ENCODE data around the gene SGIP1. TPM values are rescaled to one million over a fixed set of nuclear protein-coding genes. Genes with fewer than 3 reads are reported as not detected.
"Not testable (repeated sequence)": the region's sequence is repeated elsewhere in the genome, so short reads cannot be mapped to it uniquely, and the experiment has no call there.

The SGIP1 gene
- total RNA-seq, 1 donor from 2014 or later = 4.2 TPM

- no peaks in the 10 kb centered on the region for H3K9me3 ChIP-seq (ENCODE audit: low read depth)
- no peak overlapping the region for H3K4me3 ChIP-seq
- no peak overlapping the region for H3K9ac ChIP-seq
- no peak overlapping the region for H3K4me3 Mint-ChIP-seq
- no peak for TF ChIP-seq CTCF (IDR thresholded peaks at IDR 0.05)
- H3K27me3 ChIP-seq = no peaks in the 10 kb centered on the region
- no peaks in the 10 kb centered on the region for H3K4me1 ChIP-seq
- H3K36me3 ChIP-seq = no peaks in the 10 kb centered on the region
- no peak overlapping the region for H3K4me2 ChIP-seq
- no peaks in the 10 kb centered on the region for H3F3A ChIP-seq (ENCODE audit: low read depth)
- no peak overlapping the region for H2AFZ ChIP-seq (replicated peaks)
- H3K9me3 Mint-ChIP-seq = no peaks in the 10 kb centered on the region
- DNase-seq (ENCODE audit: low spot score) = no peak
- no peaks in the 10 kb centered on the region for H3K79me2 ChIP-seq (ENCODE audit: low read depth)
- no peak overlapping the region for H3K27ac Mint-ChIP-seq
- H3K27me3 Mint-ChIP-seq (ENCODE audit: insufficient read depth, low read depth) = no peaks in the 10 kb centered on the region
- no peaks in the 10 kb centered on the region for H3K4me1 Mint-ChIP-seq
- no peaks in the 10 kb centered on the region for H3K36me3 Mint-ChIP-seq
- no peaks in the 10 kb centered on the region for H4K20me1 ChIP-seq (ENCODE audit: low read depth)
- no peak overlapping the region for H3K27ac ChIP-seq
These were observed 55.4 kb downstream of the SGIP1 start for GRCh38 chr1:66589326-66589725.

GRCh38 chr1:66592106-66592507, 58.2 kb downstream of the SGIP1 start:
- H3K9me3 ChIP-seq (ENCODE audit: low read depth); H3K9ac ChIP-seq; H3K4me1 ChIP-seq; H3K27ac Mint-ChIP-seq; H3K36me3 ChIP-seq; H3K79me2 ChIP-seq (ENCODE audit: low read depth); H3K4me3 ChIP-seq; H3K27me3 ChIP-seq; H3K4me2 ChIP-seq; H2AFZ ChIP-seq (replicated peaks); H3K27me3 Mint-ChIP-seq (ENCODE audit: insufficient read depth, low read depth); H4K20me1 ChIP-seq (ENCODE audit: low read depth); DNase-seq (ENCODE audit: low spot score); H3K27ac ChIP-seq; H3K9me3 Mint-ChIP-seq; H3F3A ChIP-seq (ENCODE audit: low read depth); H3K4me3 Mint-ChIP-seq; H3K4me1 Mint-ChIP-seq; H3K36me3 Mint-ChIP-seq: not testable (repeated sequence)

- Mint-ChIP-seq H3K9me3 (no peaks in the 10 kb centered on the region), H3K4me3 (no peak overlapping the region), H3K4me1 (peaks cover 3% of the 10 kb centered on the region), H3K27ac (no peak overlapping the region), H3K36me3 (no peaks in the 10 kb centered on the region), H3K27me3 (ENCODE audit: insufficient read depth, low read depth) (peaks cover 2% of the 10 kb centered on the region)
- Histone ChIP-seq H4K20me1 (ENCODE audit: low read depth) (no peaks in the 10 kb centered on the region), H3K9me3 (ENCODE audit: low read depth) (no peaks in the 10 kb centered on the region), H3K4me3 (no peak overlapping the region), H3K4me2 (no peak overlapping the region), H3F3A (ENCODE audit: low read depth) (no peaks in the 10 kb centered on the region), H3K27ac (no peak overlapping the region), H3K4me1 (no peaks in the 10 kb centered on the region), H2AFZ (replicated peaks) (no peak overlapping the region), H3K79me2 (ENCODE audit: low read depth) (no peaks in the 10 kb centered on the region), H3K9ac (no peak overlapping the region), H3K27me3 (no peaks in the 10 kb centered on the region), H3K36me3 (no peaks in the 10 kb centered on the region)
- TF ChIP-seq EZH2phosphoT487 (IDR thresholded peaks at IDR 0.05) = no peak
- no peak for DNase-seq (ENCODE audit: low spot score)
These were observed 62.2 kb downstream of the SGIP1 start for GRCh38 chr1:66596191-66596590.

- Histone ChIP-seq H3K4me2 (no peak overlapping the region), H4K20me1 (ENCODE audit: low read depth) (no peaks in the 10 kb centered on the region), H3K9me3 (ENCODE audit: low read depth) (no peaks in the 10 kb centered on the region), H3K4me1 (no peaks in the 10 kb centered on the region), H3K9ac (no peak overlapping the region), H3K27ac (no peak overlapping the region), H3F3A (ENCODE audit: low read depth) (no peaks in the 10 kb centered on the region), H3K27me3 (no peaks in the 10 kb centered on the region), H3K4me3 (no peak overlapping the region), H2AFZ (replicated peaks) (no peak overlapping the region), H3K79me2 (ENCODE audit: low read depth) (no peaks in the 10 kb centered on the region), H3K36me3 (no peaks in the 10 kb centered on the region)
- H3K27me3 Mint-ChIP-seq (ENCODE audit: insufficient read depth, low read depth) = peaks cover 5% of the 10 kb centered on the region
- no peak overlapping the region for H3K4me3 Mint-ChIP-seq
- peaks cover 3% of the 10 kb centered on the region for H3K4me1 Mint-ChIP-seq
- TF ChIP-seq EZH2phosphoT487 (IDR thresholded peaks at IDR 0.05) = no peak
- TF ChIP-seq CTCF (IDR thresholded peaks at IDR 0.05) = no peak
- no peak for TF ChIP-seq EZH2 (IDR thresholded peaks at IDR 0.05)
- no peak overlapping the region for H3K27ac Mint-ChIP-seq
- no peaks in the 10 kb centered on the region for H3K36me3 Mint-ChIP-seq
- H3K9me3 Mint-ChIP-seq = no peaks in the 10 kb centered on the region
- DNase-seq (ENCODE audit: low spot score) = no peak
These were observed 63.5 kb downstream of the SGIP1 start for GRCh38 chr1:66597500-66597899.

Data from neural progenitor cell (in vitro differentiated cells).